K562 (cell line): ENCODE data around the gene ZSCAN26. TPM values are rescaled to one million over a fixed set of nuclear protein-coding genes. Genes with fewer than 3 reads are reported as not detected.
A peak's percentile ranks its signal among the peaks of the same experiment; 100 is the strongest.

Experiments
- ADNP ChIP-seq: fragments of 200-800 bp; sonication (Bioruptor generic); IDR thresholded peaks from 2 replicates; pipeline ENCODE4 v1.6.1; 2016; ENCODE audit warnings: missing genetic modification characterization, missing compliant biosample characterization
- ARNT ChIP-seq, 2 experiments: fragments of 450-650 bp; IDR thresholded peaks; 2 replicates each; pipeline ENCODE4 v1.6.1; 2016; ENCODE audit warnings: mild to moderate bottlenecking in 1 of 2
- ATF3 ChIP-seq, 2 experiments: fragments of 450-650 bp in 1 of 2; sonication (generic) in 1 of 2; formaldehyde crosslinking in 1 of 2; IDR thresholded peaks in 1 of 2; conservative IDR thresholded peaks in 1 of 2; 2 replicates each; pipeline versions ENCODE4 v1.6.1 to v1.8.1; 2016 to 2023; ENCODE audit warnings: mild to moderate bottlenecking in 2 of 2, moderate library complexity in 2 of 2, inconsistent platforms in 1 of 2, missing genetic modification reagents in 1 of 2
- CCAR2 ChIP-seq: fragments of 200-400 bp; formaldehyde crosslinking; IDR thresholded peaks from 2 replicates; pipeline ENCODE4 v1.6.1; 2017; ENCODE audit warnings: mild to moderate bottlenecking, low read depth, low read length
- CXXC5 ChIP-seq: fragments of 250-450 bp; sonication (Bioruptor Pico); IDR thresholded peaks from 2 replicates; pipeline ENCODE4 v1.8.0; 2022; ENCODE audit warnings: inconsistent platforms, mild to moderate bottlenecking, moderate library complexity
- ERF ChIP-seq: fragments of 450-650 bp; formaldehyde crosslinking; IDR thresholded peaks from 2 replicates; pipeline ENCODE4 v1.4.0; 2020; ENCODE audit warnings: mild to moderate bottlenecking, mixed read lengths
- GTF2A2 ChIP-seq: IDR thresholded peaks from 2 replicates; pipeline ENCODE4 v1.6.1; 2016; ENCODE audit warnings: mild to moderate bottlenecking, missing genetic modification characterization, missing compliant biosample characterization
- HEY1 ChIP-seq: fragments of 250-450 bp; sonication (Bioruptor Pico); IDR thresholded peaks from 2 replicates; pipeline ENCODE4 v1.5.0; 2020; ENCODE audit warnings: mild to moderate bottlenecking, moderate library complexity, borderline replicate concordance
- ID3 ChIP-seq, 2 experiments: fragments of 250-450 bp in 1 of 2; fragments of 450-650 bp in 1 of 2; sonication (Bioruptor Pico) in 1 of 2; IDR thresholded peaks; 2 replicates each; pipeline versions ENCODE4 v1.6.1 to v1.8.0; 2016 to 2021; ENCODE audit warnings: mild to moderate bottlenecking in 2 of 2, moderate library complexity in 2 of 2, missing compliant biosample characterization in 1 of 2, missing genetic modification characterization in 1 of 2
- JUND ChIP-seq, 2 experiments: IDR thresholded peaks; 2 replicates in 1 of 2; 3 replicates in 1 of 2; pipeline ENCODE4 v1.6.1; 2011; ENCODE audit warnings: borderline replicate concordance in 2 of 2, low read depth in 2 of 2, low read length in 2 of 2, improper control_type of control experiment in 1 of 2, missing biosample characterization in 1 of 2, missing genetic modification characterization in 1 of 2, missing genetic modification reagents in 1 of 2
- NCOA4 ChIP-seq: fragments of 450-650 bp; IDR thresholded peaks from 2 replicates; pipeline ENCODE4 v1.6.1; 2018; ENCODE audit warnings: mild to moderate bottlenecking; ENCODE audit not compliant: partially characterized antibody
- PML ChIP-seq: IDR thresholded peaks from 2 replicates; pipeline ENCODE4 v1.6.1; 2012; ENCODE audit warnings: low read length, inconsistent platforms
- RBM15 ChIP-seq: fragments of 200-400 bp; formaldehyde crosslinking; IDR thresholded peaks from 2 replicates; pipeline ENCODE4 v1.6.1; 2018; ENCODE audit warnings: mild to moderate bottlenecking, low read length, moderate library complexity; ENCODE audit not compliant: insufficient read depth
- SMARCB1 ChIP-seq: IDR thresholded peaks from 2 replicates; pipeline ENCODE4 v1.6.1; 2011; ENCODE audit warnings: improper control_type of control experiment, low read depth; ENCODE audit not compliant: insufficient read length
- SRSF7 ChIP-seq: fragments of 200-400 bp; formaldehyde crosslinking; optimal IDR thresholded peaks from 2 replicates; pipeline ENCODE3; 2017; ENCODE audit warnings: mild to moderate bottlenecking, low read depth, low read length
- ZBTB5 ChIP-seq: fragments of 450-650 bp; IDR thresholded peaks from 2 replicates; pipeline ENCODE4 v1.6.1; 2017; ENCODE audit warnings: antibody characterized with exemption
- ZKSCAN1 ChIP-seq: fragments of 150-350 bp; IDR thresholded peaks from 2 replicates; pipeline ENCODE4 v1.6.1; 2016; ENCODE audit warnings: low read depth, low read length
- ZNF778 ChIP-seq: fragments of 450-650 bp; formaldehyde crosslinking; IDR thresholded peaks from 2 replicates; pipeline ENCODE4 v1.4.0; 2020; ENCODE audit warnings: mild to moderate bottlenecking, moderate library complexity
- polyA plus RNA-seq, 8 experiments: library from polyadenylated mRNA; depleted of rRNA in 4 of 8; stranded (reverse) in 5 of 8; unstranded in 3 of 8; fragments of >200 nt; fragmentation: Nextera tagmentation in 2 of 8; fragmentation: Illumina TruSeq in 1 of 8; extraction: Ambion mirVana in 2 of 8; extraction: Trizol in 1 of 8; gene quantifications; 2 replicates each; pipeline versions ENCODE4 v1.2.1 to v1.2.3, GENCODE V29; 2011 to 2014; ENCODE audit warnings: inconsistent platforms in 1 of 8, missing spikeins in 1 of 8
- total RNA-seq, 7 experiments: library from RNA; depleted of rRNA in 6 of 7; stranded (reverse); fragments of >200 nt in 6 of 7; fragmentation: Illumina TruSeq in 2 of 7; extraction: Trizol in 2 of 7; gene quantifications; 2 replicates each; pipeline versions ENCODE4 v1.2.1 to v1.2.3, GENCODE V29; 2011 to 2021; ENCODE audit warnings: low replicate concordance in 1 of 7

ZSCAN26 gene
- total and polyA plus RNA-seq, 9 of the 15 experiments (the other 6 are each of a cell fraction or from before 2014, with no cell fraction given) = 5.9 to 14.2 (median 10.5) TPM

GRCh38 chr6:28266962-28267694, at the start of gene ZSCAN26 (continued):
- TF ChIP-seq RBM15 = no peak
- no peak for TF ChIP-seq ID3 (CRISPR knock-in tag; IDR thresholded peaks at IDR 0.05)
- TF ChIP-seq ID3 (tag; IDR thresholded peaks at IDR 0.05) = peak; percentile 75; the same call in 1 of the 2 replicates
- TF ChIP-seq ZBTB5 = 0 out of 2 replicates have a peak, but pooled peaks have one; percentile 38
- no peak for TF ChIP-seq CCAR2
- TF ChIP-seq ADNP (tag) = no peak
- TF ChIP-seq ATF3 (IDR thresholded peaks at IDR 0.05) = peak; percentile 25; the same call in 1 of the 2 replicates
- TF ChIP-seq ATF3 (CRISPR knock-in tag; conservative IDR thresholded peaks at IDR 0.05) = peak; percentile 69; the same call in 1 of the 2 replicates
- peak; percentile 56; the same call in 1 of the 2 replicates for TF ChIP-seq PML
- TF ChIP-seq SRSF7 = no peak
- TF ChIP-seq CXXC5 (CRISPR knock-in tag) = peak; percentile 85
- TF ChIP-seq HEY1 (CRISPR knock-in tag) = no peak
- peak; percentile 52 for TF ChIP-seq NCOA4
- no peak; the same call in 1 of the 2 replicates for TF ChIP-seq JUND (IDR thresholded peaks at IDR 0.05; ENCODE audit: borderline replicate concordance, low read depth, low read length)
- TF ChIP-seq JUND (tag; IDR thresholded peaks at IDR 0.05; ENCODE audit: borderline replicate concordance, low read depth, low read length) = no peak
- TF ChIP-seq ERF = 0 out of 2 replicates have a peak, but pooled peaks have one; percentile 79
- TF ChIP-seq ZNF778 = no peak
- peak in 1 of 2 experiments; percentile 79; a peak in 1 of 4 replicates for TF ChIP-seq ARNT (IDR thresholded peaks at IDR 0.05)
- no peak for TF ChIP-seq SMARCB1
- no peak for TF ChIP-seq GTF2A2 (tag)
- peak; percentile 65; the same call in 1 of the 2 replicates for TF ChIP-seq ZKSCAN1
